COLO668 (cell line): ENCODE results near the gene GSTM5.
"Not testable (repeated sequence)": the region's sequence is repeated elsewhere in the genome, so short reads cannot be mapped to it uniquely, and the experiment has no call there.

Experiments
- DNase-seq: peaks from one replicate; lab custom pipeline; 2025; ENCODE audit not compliant: unreplicated experiment; lab: John Stamatoyannopoulos, UW

Gene GSTM5

DNA sequence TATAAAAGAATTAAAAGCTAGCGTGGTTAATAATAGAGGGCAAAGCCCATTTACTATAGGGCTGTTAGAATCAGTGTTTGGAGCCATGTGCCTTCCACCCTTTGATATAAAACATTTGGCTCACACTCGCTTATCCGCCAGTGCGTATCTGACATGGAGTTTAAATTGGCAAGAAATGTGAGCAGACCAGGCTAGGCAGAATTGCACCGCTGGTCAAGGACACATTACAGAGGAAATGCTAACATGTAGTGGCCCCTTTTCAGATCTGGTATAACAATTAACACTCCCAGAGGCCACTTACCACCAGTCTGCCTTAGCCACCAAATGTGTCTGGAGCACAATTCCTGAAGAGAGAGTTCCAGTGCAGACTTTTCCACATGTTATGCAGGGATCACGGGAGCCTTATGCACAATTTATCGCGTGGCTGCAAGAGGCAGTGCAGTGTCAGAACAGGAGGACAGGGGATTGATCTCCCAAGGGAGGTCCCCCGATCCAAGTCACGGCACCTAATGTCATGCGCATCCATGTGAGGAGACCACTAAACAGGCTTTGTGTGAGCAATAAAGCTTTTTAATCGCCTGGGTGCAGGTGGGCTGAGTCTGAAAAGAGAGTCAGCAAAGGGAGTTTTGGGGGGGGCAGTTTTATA, 14.8 kb downstream of the GSTM5 start:
- DNase-seq: no peak

DNA sequence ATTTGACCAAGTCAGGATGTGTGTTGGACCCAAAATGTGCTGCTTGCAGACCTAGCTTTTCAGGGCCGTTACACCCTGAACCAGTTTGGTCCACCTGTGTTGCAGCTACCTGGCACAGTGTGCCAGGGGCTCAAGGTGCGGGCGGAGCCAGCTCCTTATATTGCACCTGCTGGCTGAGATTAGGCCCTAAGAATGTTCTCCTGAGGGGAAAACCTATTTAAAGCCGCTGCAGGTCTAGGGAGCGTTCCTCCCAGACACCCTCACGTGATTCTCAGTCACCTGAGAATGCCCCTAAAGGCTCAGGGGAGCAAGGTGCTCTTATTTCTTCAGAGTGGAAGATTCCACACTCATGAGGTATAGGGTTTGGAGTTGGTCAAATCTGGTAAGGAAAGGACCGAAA, 16.8 kb downstream of the GSTM5 start:
- DNase-seq: no peak

DNA sequence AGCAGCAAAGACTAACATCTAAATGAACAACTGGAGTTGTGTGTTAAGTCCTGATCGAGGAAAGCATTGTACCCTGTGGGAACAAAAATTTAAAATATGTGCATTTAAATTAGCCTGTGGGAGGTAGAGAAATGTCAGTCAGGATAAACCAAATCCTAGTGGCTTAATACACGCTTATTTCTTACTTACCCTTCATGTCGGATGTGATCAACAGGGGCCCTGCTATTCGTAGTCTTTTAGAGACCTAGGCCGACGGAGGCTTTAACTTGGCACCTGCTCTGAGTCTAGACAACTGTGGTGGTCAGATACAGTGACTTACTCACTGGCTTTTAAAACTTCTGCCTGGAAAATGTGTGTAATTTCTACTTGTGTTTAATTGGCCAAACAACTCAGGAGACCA, 18.6 kb downstream of the GSTM5 start:
- no peak for DNase-seq

DNA sequence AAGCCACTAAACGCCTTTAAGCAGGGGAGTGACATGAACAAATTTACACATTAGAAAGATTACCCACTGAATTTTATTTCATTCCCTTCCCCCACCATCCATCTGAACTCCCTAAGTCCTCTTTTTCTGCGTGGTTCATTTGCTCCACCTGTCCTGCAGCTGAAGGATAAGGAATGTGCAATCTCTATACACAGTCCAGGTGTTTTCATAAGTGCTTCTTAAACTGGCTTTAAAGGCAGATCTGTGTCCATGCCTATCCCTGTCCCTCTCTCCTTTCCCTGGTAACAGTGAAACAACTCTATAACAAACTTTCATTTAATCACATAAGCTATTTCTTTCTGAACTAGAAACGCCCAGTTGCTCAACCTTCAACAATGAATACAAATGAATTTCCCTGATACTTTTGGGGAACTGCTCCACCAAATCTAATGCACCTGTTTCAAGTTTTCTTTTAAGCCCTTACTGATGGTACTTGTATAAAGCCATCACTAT, 20.4 kb downstream of the GSTM5 start:
- DNase-seq: no peak

- no peak for DNase-seq
Observed at GRCh38 chr1:109733236-109733870, 21.3 kb downstream of the GSTM5 start.

DNA sequence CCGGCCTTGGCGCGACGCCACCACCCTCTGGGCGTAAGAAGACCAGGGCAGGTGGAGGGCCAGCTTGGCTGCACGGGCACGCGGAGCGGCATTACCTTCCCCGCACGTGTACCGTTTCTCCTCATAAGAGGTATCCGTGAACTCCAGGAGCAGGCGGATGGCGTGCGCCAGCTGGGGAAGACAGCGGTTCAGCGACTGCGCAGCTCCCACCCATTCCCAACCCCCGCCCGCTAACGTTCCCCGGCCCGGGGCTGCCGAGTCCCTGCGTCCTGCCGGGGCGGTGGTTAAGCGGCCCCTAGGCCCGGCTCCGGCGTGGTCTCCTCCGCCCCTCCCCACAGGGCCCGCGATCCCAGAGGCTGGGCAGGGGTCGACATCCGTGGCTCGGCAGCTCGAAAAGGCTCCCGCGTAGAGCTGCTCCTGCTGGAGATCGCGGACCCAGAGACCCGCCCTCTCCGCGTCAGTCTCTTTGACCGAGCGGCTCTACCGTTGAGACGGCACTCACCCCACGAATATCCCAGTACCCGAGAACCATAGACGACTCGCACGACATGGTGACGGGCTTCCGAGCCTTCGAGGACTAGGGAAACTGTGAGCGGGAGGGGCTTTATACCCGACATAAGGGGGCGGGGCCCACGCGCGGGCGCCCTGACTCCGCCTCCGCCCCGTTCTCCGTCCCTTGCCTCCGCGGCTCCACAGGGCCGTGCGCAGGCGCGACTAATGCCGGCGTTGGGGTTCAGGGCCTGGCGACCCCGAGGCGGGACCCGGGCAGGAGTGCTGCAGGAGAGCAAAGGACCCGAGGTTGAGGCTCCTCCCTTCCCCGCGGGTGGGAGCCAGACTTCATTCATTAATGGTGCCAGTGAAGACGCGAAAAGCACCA, 27.9 kb downstream of the GSTM5 start:
- peak; percentile 75 for DNase-seq

DNA sequence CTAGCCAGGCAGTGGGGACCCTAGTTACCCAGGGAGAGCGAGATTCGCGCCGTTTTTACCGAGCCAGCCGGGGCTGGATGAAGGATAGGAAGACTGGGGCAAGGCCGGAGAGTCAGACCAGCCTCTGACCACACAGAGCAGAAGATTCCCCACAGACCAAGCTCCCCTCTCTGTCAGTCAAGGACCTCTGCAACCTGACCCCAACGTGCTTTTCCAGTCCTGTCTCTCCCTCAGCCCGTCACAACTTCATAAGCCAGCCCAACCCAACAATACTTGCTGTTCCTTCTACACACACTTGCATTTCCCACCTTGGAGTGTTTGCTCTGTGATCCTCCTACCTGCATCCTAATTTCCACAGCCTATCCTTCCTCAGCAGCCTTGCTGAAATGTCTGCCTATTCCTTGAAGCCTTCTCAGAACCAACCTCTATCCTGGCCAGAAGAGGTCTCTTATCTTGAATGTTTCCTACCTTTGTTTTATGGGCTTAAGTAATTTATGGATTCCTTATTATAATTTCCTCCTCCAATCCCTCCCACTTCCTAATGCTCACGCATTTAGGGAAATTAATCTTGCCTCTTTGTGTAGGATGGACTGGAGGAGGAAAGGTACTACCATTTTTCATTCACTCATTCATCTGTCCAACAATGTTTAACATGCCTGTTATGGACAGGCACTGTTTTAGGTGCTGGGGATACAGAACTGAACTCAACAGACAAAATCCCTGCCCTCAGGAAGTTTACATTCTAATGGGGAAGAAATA, 28.7 kb downstream of the GSTM5 start, which contains the start of gene GSTM3:
GSTM3 (minus strand) TSS at position 424 of the 759 bp plus-strand sequence. CDS start 751 bp downstream, outside the sequence.
- DNase-seq: no peak

DNA sequence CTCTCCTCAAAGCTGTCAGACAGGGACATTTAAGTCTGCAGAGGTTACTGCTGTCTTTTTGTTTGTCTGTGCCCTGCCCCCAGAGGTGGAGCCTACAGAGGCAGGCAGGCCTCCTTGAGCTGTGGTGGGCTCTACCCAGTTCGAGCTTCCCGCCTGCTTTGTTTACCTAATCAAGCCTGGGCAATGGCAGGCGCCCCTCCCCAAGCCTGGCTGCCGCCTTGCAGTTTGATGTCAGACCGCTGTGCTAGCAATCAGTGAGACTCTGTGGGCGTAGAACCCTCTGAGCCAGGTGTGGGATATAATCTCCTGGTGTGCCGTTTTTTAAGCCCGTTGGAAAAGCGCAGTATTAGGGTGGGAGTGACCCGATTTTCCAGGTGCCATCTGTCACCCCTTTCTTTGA, 36.3 kb downstream of the GSTM5 start:
- not testable (repeated sequence) for DNase-seq

- no peak for DNase-seq
Observed at GRCh38 chr1:109749221-109749620, 37.2 kb downstream of the GSTM5 start.

DNA sequence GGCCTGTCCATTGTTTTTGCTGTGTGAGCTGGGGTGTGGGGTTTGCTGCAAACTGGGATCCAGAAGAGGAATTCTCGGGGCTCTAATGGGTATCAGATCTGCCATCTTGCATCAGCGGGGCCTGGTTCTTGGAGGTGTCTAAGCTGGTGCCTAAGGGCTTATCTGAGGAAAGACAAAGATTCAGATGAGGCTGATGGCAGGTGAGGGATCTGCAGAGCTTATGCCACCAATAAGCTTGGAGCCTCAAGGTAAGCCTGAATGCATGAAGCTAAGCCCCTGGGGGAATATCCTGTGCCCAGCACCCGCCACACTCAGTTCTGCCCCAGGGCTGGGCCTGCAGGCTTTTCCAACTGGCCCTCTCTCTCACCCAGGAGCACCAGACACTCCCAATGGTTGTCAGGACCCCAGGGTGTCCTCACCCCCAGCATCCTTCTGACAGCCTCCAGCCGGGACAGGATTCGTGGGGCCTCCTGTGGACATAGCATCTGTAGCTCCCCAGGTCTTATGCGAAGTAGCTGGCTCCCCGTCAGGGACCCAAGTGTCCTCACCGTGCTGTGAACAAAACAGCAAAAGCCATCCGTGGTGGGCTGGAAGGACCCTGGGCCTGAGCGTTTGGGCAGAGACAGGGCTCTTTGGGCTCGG, 38.3 kb downstream of the GSTM5 start:
- DNase-seq: no peak

DNA sequence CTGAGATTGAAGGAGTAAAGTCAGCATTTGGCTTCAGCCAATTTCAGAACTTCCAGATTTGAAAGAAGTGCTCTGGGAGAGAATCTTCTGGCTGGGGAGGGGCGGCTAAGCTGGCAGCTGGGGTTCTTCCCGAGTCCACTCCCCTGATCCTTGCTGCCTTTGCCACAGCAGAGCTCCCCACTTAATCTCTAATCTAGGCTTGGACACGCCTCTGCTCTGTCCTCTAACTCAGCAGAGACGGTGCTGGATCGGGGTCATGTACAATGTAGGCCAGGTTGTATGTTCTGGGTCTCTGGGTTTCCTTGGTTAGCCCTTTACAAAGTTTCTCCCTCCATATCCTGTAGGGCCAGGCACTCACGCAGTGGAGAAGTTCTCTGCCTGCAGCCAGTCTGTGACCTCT, 38.9 kb downstream of the GSTM5 start:
- no peak for DNase-seq

- DNase-seq: no peak
Observed at GRCh38 chr1:109751531-109752260, 39.6 kb downstream of the GSTM5 start.

DNA sequence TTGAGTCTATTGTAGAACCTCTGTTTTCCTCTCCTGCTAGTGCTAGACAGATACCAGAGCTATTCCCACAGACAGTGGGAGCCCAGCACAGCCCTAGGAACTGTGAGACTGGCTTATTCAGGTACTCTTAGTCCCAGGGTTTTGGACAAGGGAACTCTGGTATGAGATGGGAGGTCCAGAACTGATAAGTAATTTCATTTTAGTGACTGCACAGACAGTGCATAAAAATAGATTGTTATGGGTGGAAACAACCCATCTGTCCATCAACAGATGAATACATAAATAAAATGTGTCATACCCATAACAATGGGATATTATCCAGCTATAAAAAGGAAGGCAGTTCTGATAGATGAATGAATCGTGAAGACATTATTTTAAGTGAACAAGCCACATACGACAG, 42.7 kb downstream of the GSTM5 start:
- no peak for DNase-seq

GRCh38 chr1:109756325-109756724, 44.3 kb downstream of the GSTM5 start:
- DNase-seq: not testable (repeated sequence)

DNA sequence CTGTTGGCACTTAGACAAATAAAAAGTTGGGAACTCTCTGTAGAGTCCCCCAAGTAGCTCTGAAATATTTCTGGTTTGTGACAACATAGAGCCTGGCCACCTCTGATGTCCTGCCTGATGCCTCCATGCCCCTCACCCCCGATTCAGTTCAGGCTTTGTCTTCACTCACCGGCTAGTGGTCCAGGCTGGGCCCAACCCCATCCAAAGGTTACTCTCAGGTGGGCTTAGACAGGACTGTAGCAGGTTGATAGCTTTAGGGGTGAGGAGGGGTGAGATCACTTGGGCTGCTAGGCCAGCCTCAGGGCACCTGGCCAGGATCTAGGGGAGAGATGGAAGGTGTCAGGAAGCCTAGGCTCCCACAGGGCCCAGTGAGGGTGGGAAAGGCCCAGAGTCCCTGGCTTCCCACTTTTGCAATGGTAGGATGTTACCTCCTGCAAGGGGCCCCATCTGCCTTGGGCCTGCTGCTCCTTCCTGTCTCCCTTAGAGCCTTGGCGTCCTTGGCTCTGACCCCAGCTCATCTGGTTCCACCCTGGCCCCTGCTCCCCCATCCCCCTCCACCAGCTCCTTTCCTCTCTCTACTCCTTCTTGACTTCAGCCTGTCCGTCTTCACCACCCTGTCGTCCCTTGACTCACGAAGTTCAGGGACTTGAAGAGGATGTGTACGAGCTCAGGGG, 44.9 kb downstream of the GSTM5 start:
- no peak for DNase-seq

GRCh38 chr1:109757936-109758786, 46.1 kb downstream of the GSTM5 start:
- no peak for DNase-seq

- DNase-seq: no peak
Observed at GRCh38 chr1:109759513-109760334, 47.7 kb downstream of the GSTM5 start.
